ENCODE results near the gene KCNE2. TPM values are rescaled to one million over a fixed set of nuclear protein-coding genes. Genes with fewer than 3 reads are reported as not detected.

Gene KCNE2
- total RNA-seq, 1 experiment from 2014 or later, result not detected

GRCh38 chr21:34330055-34330454, 33.8 kb upstream of the KCNE2 start:
- no peaks in the 10 kb centered on the region for H3K4me1 ChIP-seq
- no peak overlapping the region for H3K4me3 ChIP-seq (ENCODE audit: low read depth, low read length)
- H3K36me3 Mint-ChIP-seq (ENCODE audit: insufficient read depth, unreplicated experiment), result no peaks in the 10 kb centered on the region
- intact Hi-C loops (cut with micrococcal nuclease; ENCODE audit: unreplicated experiment), result no loop called here
- no peaks in the 10 kb centered on the region for H3K9me3 Mint-ChIP-seq (ENCODE audit: unreplicated experiment)
- no peak for TF ChIP-seq CTCF (IDR thresholded peaks at IDR 0.05; ENCODE audit: insufficient read depth in 1 of 2, low read depth in 1 of 2, low read length in 1 of 2, severe bottlenecking in 1 of 2, unreplicated experiment in 1 of 2)
- no peaks in the 10 kb centered on the region for H3K4me1 Mint-ChIP-seq (ENCODE audit: low read depth, unreplicated experiment)
- CTCF ChIA-PET, result no interaction called here
- H3K9me3 ChIP-seq, result no peaks in the 10 kb centered on the region
- no peaks in the 10 kb centered on the region for H3K36me3 ChIP-seq (ENCODE audit: control insufficient read depth, insufficient read depth, low read length)
- no peaks in the 10 kb centered on the region for H3K27me3 ChIP-seq (replicated peaks; ENCODE audit: control insufficient read depth, insufficient read depth, low read length)
- H3K27ac Mint-ChIP-seq (ENCODE audit: unreplicated experiment), result no peak overlapping the region
- BruUV-seq (replicated peaks), result no TSS peak
- H3K27me3 Mint-ChIP-seq (ENCODE audit: insufficient read depth, unreplicated experiment), result peaks cover 7% of the 10 kb centered on the region
- POLR2A ChIA-PET, result no interaction called here
- H3K4me3 Mint-ChIP-seq (ENCODE audit: unreplicated experiment), result no peak overlapping the region
- DNase-seq, result no peak

- H3K27ac Mint-ChIP-seq (ENCODE audit: unreplicated experiment), result no peak overlapping the region
- intact Hi-C loops (cut with micrococcal nuclease; ENCODE audit: unreplicated experiment), result no loop called here
- POLR2A ChIA-PET, result no interaction called here
- H3K36me3 Mint-ChIP-seq (ENCODE audit: insufficient read depth, unreplicated experiment), result no peaks in the 10 kb centered on the region
- Histone ChIP-seq H3K4me1 (no peaks in the 10 kb centered on the region), H3K36me3 (ENCODE audit: control insufficient read depth, insufficient read depth, low read length) (no peaks in the 10 kb centered on the region), H3K27me3 (replicated peaks; ENCODE audit: control insufficient read depth, insufficient read depth, low read length) (no peaks in the 10 kb centered on the region), H3K9me3 (no peaks in the 10 kb centered on the region), H3K4me3 (ENCODE audit: low read depth, low read length) (no peak overlapping the region)
- no peak for DNase-seq
- BruUV-seq (replicated peaks), result no TSS peak
- no peak for TF ChIP-seq CTCF (IDR thresholded peaks at IDR 0.05; ENCODE audit: insufficient read depth in 1 of 2, low read depth in 1 of 2, low read length in 1 of 2, severe bottlenecking in 1 of 2, unreplicated experiment in 1 of 2)
- no peaks in the 10 kb centered on the region for H3K9me3 Mint-ChIP-seq (ENCODE audit: unreplicated experiment)
- H3K27me3 Mint-ChIP-seq (ENCODE audit: insufficient read depth, unreplicated experiment), result peaks cover 4% of the 10 kb centered on the region
- no peaks in the 10 kb centered on the region for H3K4me1 Mint-ChIP-seq (ENCODE audit: low read depth, unreplicated experiment)
- CTCF ChIA-PET, result interaction anchor here (0.7 kb wide), 1 partner anchor 466 kb away, joined by 3 read pairs; no protein-coding TSS in a partner anchor
- no peak overlapping the region for H3K4me3 Mint-ChIP-seq (ENCODE audit: unreplicated experiment)
Measured at GRCh38 chr21:34331726-34332125, 32.1 kb upstream of the KCNE2 start.

GRCh38 chr21:34332347-34332746, 31.5 kb upstream of the KCNE2 start:
- Mint-ChIP-seq H3K27ac (ENCODE audit: unreplicated experiment) (no peak overlapping the region), H3K4me1 (ENCODE audit: low read depth, unreplicated experiment) (no peaks in the 10 kb centered on the region), H3K9me3 (ENCODE audit: unreplicated experiment) (no peaks in the 10 kb centered on the region), H3K27me3 (ENCODE audit: insufficient read depth, unreplicated experiment) (peaks cover 2% of the 10 kb centered on the region), H3K36me3 (ENCODE audit: insufficient read depth, unreplicated experiment) (no peaks in the 10 kb centered on the region), H3K4me3 (ENCODE audit: unreplicated experiment) (no peak overlapping the region)
- CTCF ChIA-PET, result no interaction called here
- Histone ChIP-seq H3K9me3 (no peaks in the 10 kb centered on the region), H3K4me3 (ENCODE audit: low read depth, low read length) (no peak overlapping the region), H3K36me3 (ENCODE audit: control insufficient read depth, insufficient read depth, low read length) (no peaks in the 10 kb centered on the region), H3K4me1 (no peaks in the 10 kb centered on the region), H3K27me3 (replicated peaks; ENCODE audit: control insufficient read depth, insufficient read depth, low read length) (no peaks in the 10 kb centered on the region)
- DNase-seq, result no peak
- POLR2A ChIA-PET, result no interaction called here
- BruUV-seq (replicated peaks), result no TSS peak
- intact Hi-C loops (cut with micrococcal nuclease; ENCODE audit: unreplicated experiment), result no loop called here
- no peak for TF ChIP-seq CTCF (IDR thresholded peaks at IDR 0.05; ENCODE audit: insufficient read depth in 1 of 2, low read depth in 1 of 2, low read length in 1 of 2, severe bottlenecking in 1 of 2, unreplicated experiment in 1 of 2)
